Fibroblast of villous mesenchyme (primary cell): Measurements from ENCODE around the gene WNK4. TPM values are rescaled to one million over a fixed set of nuclear protein-coding genes. Genes with fewer than 3 reads are reported as not detected.

ENCODE experiments used
- DNase-seq: peaks from one replicate; pipeline ENCODE4 v3.0.0-alpha.2; 2010; ENCODE audit warnings: low read depth
- H3K4me3 ChIP-seq: 2 replicates; pipeline ENCODE4 v1.5.1; 2011; ENCODE audit warnings: low read depth, mild to moderate bottlenecking, low read length
- total RNA-seq: library from RNA; depleted of rRNA; stranded (reverse); fragments of >200 nt; gene quantifications from 2 replicates; pipeline ENCODE4 v1.2.3, GENCODE V29; 2012
- TF ChIP-seq, protein P1 (sequence below): IDR thresholded peaks from 2 replicates; pipeline ENCODE4 v1.5.1; 2012; ENCODE audit warnings: low read depth, mild to moderate bottlenecking, low read length; ENCODE audit not compliant: insufficient read depth

WNK4 gene
- total RNA-seq, 1 donor = 3.9 TPM

DNA sequence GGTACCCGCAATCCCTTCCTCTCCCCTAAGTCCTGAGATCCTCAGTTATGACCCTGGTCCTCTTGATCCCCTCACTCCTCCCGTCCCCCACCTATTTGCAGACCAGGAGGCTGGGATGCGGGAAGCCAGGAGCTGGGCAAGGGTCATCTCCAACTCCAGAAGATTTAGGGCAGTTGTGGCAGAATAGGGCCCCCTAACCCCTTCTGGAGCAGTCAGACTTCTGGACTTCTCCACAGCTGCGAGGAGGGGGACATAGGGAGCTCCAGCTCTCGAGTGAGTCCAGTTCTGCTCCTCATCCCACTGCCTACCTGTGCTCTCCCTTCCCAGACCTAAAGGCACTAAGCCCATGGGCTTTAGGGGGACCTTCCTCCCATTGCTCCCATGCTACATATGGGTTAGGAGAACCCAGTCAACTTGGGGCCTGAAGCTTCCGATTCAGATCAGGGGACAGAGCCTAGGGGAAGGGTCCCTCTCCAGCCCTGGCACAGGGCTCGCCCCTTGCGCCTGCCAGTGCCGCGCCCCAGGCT, 1.3 kb downstream of the WNK4 start:
- DNase-seq = no peak
- TF ChIP-seq, protein P1, sequence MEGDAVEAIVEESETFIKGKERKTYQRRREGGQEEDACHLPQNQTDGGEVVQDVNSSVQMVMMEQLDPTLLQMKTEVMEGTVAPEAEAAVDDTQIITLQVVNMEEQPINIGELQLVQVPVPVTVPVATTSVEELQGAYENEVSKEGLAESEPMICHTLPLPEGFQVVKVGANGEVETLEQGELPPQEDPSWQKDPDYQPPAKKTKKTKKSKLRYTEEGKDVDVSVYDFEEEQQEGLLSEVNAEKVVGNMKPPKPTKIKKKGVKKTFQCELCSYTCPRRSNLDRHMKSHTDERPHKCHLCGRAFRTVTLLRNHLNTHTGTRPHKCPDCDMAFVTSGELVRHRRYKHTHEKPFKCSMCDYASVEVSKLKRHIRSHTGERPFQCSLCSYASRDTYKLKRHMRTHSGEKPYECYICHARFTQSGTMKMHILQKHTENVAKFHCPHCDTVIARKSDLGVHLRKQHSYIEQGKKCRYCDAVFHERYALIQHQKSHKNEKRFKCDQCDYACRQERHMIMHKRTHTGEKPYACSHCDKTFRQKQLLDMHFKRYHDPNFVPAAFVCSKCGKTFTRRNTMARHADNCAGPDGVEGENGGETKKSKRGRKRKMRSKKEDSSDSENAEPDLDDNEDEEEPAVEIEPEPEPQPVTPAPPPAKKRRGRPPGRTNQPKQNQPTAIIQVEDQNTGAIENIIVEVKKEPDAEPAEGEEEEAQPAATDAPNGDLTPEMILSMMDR = no peak
- H3K4me3 ChIP-seq = peak overlapping the region; percentile 63

DNA sequence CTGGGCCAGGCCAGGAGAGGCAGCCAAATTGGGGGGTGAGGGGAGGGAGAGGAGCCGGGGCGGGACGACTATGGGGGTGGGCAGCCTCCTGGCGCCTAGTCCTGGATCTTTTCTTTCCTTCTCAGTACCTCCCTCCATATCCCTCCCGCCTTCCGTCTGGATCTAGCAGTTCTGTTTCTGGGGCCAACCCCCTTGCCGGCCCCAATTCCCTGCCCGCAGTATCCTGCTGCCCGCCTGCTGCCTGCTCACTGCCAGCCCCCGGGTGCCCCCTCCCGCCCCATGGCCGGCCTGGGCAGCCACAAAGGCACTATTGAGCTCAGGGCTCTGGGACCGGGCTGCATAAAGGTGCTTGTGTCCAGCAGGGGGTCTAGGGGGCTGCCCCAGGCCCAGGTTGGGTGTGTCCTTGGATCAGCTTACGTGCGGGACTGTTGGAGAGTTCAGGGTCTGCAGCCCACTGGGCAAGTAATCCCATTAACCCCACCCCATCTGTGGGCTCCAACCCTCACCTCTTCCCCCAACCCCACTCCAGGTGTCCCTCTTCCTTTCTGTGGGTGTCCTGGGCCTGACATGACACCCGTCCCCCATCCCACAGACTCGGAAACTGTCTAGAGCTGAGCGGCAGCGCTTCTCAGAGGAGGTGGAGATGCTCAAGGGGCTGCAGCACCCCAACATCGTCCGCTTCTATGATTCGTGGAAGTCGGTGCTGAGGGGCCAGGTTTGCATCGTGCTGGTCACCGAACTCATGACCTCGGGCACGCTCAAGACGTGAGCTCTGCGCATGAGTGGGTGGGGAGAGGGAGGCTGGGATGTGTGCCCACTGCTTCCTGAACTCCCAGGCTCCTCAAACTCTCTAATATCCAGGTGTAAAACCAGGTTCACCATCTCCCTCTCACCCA, 2.0 kb downstream of the WNK4 start:
- H3K4me3 ChIP-seq = peak overlapping the region; percentile 63
- DNase-seq = no peak
- TF ChIP-seq, protein P1 = no peak

DNA sequence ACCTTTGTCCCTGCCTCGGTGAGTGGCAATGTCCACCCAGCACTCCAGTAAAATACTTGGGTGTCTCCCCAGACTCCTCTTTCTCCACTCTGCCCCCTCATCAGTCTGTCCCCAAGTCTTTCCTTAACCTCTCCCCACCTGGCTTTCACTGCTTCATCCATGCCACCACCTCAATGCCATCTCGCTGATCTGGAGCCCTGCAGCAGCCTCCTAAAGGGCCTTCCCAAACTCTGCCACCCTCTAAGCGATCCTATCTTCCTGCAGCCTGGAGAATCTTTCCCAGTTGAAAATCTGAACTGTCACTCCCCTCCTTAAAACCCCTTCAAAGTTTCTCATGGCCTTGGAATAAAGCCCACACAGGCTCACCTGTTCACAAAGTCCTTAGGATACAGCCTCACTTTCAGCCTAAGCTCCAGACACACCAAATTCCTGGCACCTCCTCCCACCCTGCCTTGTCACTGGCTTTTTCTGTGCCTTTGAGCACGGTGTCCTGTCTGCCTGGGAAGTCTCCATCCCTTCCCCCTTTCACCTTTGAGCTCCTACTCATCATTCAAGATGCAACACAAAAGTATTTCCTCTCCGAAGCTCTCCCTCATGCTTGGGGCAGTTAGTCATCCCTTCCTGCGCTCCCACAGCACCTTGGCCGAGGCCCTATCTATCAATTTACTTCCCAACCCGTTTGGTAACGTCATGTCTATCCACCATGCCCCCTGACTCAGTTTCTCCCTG, 2.8 kb downstream of the WNK4 start:
- TF ChIP-seq, protein P1 = no peak
- H3K4me3 ChIP-seq = no peak overlapping the region
- peak; percentile 59 for DNase-seq

DNA sequence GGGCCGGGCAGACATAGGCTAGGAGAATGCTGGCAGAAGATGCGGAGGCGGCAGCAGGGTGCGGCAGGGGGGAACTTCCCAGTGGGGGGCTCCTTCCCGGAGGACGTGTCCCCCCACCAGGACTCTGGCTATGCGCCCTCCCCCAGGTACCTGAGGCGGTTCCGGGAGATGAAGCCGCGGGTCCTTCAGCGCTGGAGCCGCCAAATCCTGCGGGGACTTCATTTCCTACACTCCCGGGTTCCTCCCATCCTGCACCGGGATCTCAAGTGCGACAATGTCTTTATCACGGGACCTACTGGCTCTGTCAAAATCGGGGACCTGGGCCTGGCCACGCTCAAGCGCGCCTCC, 3.4 kb downstream of the WNK4 start:
- no peak for DNase-seq
- H3K4me3 ChIP-seq = no peak overlapping the region
- TF ChIP-seq, protein P1 = no peak

DNA sequence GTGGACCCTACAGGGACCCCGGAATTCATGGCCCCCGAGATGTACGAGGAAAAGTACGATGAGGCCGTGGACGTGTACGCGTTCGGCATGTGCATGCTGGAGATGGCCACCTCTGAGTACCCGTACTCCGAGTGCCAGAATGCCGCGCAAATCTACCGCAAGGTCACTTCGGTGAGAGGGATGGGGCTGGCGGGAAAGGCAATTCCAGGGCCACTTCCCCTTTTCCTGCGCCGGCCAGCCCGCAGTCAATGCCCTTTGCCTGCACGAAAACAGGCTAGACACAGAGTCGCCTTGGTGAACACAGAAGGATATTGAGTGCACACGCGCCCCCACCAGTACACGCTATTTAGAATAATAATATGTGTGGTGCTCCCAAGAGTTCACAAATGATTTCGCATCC, 4.0 kb downstream of the WNK4 start:
- no peak for DNase-seq
- TF ChIP-seq, protein P1 = no peak
- H3K4me3 ChIP-seq = no peak overlapping the region

DNA sequence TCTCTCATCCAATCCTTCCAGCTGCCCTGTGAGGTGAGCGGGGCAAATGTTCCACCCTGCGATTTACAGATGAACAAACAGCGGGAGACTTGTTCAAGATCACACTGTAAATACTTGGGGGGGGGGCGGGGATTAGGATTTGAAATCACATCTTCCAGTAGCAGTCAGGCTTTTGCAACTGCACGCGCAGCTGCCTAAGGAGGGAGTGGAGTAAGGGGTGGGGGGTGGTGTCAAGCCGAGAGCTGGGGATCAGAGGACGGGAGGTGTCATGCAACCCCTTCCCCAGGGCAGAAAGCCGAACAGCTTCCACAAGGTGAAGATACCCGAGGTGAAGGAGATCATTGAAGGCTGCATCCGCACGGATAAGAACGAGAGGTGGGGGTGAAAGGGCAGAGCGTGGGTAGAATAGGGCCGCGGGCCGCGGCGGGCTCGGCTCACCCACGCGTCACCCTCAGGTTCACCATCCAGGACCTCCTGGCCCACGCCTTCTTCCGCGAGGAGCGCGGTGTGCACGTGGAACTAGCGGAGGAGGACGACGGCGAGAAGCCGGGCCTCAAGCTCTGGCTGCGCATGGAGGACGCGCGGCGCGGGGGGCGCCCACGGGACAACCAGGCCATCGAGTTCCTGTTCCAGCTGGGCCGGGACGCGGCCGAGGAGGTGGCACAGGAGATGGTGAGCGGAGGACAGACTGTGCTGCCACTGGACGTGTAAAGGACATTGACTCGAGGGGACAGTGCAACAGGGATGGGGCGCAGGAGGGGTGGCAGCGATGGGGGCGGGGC, 4.6 kb downstream of the WNK4 start:
- TF ChIP-seq, protein P1 = no peak
- no peak for DNase-seq
- no peak overlapping the region for H3K4me3 ChIP-seq
